Left renal pelvis (tissue), 4 donors: Measurements from ENCODE around the gene NFIC. TPM values are rescaled to one million over a fixed set of nuclear protein-coding genes. Genes with fewer than 3 reads are reported as not detected.

Experiments used
- DNase-seq, 4 donors: peaks; one replicate each; pipeline ENCODE4 v3.0.0-alpha.2; 2013; ENCODE audit warnings: low read depth in 4 of 4, low spot score in 3 of 4
- polyA plus RNA-seq, 4 donors: library from polyadenylated mRNA; unstranded; fragments of 120-200 nt; gene quantifications; one replicate each; pipeline ENCODE4 v1.2.1, GENCODE V29; 2013; ENCODE audit not compliant: insufficient read length in 4 of 4

The NFIC gene
- polyA plus RNA-seq, 4 donors: 21.7 to 57.6 (median 26.6) TPM

- no peak for DNase-seq
Observed at GRCh38 chr19:3358689-3359014, 7.7 kb upstream of the NFIC start.

GRCh38 chr19:3359015-3359918, 7.1 kb upstream of the NFIC start:
- no peak for DNase-seq

GRCh38 chr19:3359919-3360420, 6.4 kb upstream of the NFIC start:
- DNase-seq: no peak

GRCh38 chr19:3360421-3361383, 5.7 kb upstream of the NFIC start:
- DNase-seq: no peak

GRCh38 chr19:3361384-3362216, 4.8 kb upstream of the NFIC start:
- DNase-seq: no peak

- no peak for DNase-seq
Observed at GRCh38 chr19:3362217-3362906, 4.0 kb upstream of the NFIC start.

- DNase-seq: no peak
Observed at GRCh38 chr19:3363841-3364500, 2.4 kb upstream of the NFIC start.

GRCh38 chr19:3364501-3364858, 1.9 kb upstream of the NFIC start:
- no peak for DNase-seq

GRCh38 chr19:3365093-3365835, 1.1 kb upstream of the NFIC start:
- DNase-seq: no peak

GRCh38 chr19:3366753-3367627, 607 bp downstream of the NFIC start:
- DNase-seq: no peak

- DNase-seq: no peak
Observed at GRCh38 chr19:3367628-3368440, 1.5 kb downstream of the NFIC start.

- DNase-seq: no peak
Observed at GRCh38 chr19:3368441-3368795, 2.0 kb downstream of the NFIC start.

GRCh38 chr19:3368848-3369336, 2.5 kb downstream of the NFIC start:
- no peak for DNase-seq

GRCh38 chr19:3369337-3370213, 3.2 kb downstream of the NFIC start:
- no peak for DNase-seq

GRCh38 chr19:3370214-3370720, 3.9 kb downstream of the NFIC start:
- no peak for DNase-seq
